Femur (tissue), 1 donor: ENCODE measurements around the gene THAP4.
"Not testable (repeated sequence)": the region's sequence is repeated elsewhere in the genome, so short reads cannot be mapped to it uniquely, and the experiment has no call there.

Experiments used
- DNase-seq: peaks from one replicate; pipeline ENCODE4 v3.0.0-alpha.2; 2017

Gene THAP4

DNA sequence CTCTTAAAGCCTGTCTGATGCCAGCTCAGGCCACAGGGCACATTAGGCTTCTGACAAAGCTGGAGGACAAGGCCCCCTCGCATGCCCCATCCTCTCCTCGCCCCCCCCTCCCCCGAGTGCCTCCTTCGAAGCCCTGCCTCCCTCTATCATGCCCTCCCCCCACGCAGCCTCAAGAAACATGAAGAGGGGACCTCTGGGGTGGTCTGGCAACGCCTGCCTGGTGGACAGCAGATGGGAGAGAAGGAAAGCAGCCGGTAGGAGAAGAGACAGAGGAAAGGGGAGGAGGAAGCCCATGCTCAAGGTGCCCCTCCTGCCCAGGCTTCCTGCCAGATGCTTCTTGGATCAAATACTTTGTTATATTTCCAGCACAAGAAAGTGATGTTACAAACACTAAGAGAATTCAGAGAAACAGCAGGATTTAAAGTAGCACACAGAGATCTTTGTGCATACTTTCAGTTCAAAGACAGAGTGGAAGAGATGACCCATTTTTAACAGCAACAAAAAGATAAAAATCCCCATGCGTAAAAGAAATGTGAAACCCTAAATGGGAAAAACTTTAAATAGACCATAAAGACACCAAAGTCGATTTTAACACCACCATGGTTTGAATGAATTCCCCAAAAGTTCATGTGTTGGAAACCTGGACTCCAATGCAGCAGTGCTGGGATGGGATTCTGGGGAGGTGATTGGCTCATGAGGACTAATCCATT, 59.4 kb downstream of the THAP4 start:
- peak; percentile 69 for DNase-seq

DNA sequence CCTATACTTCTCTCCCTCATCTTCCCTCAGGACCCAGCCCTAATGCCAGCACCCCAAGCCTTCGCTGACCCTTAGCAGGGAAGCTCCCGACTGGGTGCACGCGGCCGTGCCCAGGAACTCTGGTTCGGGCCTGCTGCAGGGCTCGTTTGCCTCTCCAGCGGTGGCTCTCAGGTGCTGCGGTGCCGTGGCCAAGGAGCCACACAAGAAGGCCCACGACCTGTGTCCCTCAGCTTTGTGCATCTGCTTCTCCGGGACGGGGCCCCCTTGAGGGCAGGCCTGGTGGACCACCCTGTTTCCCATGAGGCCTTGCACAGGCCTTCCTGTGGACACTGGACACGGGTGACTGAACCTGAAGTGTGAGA, 60.7 kb downstream of the THAP4 start:
- DNase-seq = no peak

DNA sequence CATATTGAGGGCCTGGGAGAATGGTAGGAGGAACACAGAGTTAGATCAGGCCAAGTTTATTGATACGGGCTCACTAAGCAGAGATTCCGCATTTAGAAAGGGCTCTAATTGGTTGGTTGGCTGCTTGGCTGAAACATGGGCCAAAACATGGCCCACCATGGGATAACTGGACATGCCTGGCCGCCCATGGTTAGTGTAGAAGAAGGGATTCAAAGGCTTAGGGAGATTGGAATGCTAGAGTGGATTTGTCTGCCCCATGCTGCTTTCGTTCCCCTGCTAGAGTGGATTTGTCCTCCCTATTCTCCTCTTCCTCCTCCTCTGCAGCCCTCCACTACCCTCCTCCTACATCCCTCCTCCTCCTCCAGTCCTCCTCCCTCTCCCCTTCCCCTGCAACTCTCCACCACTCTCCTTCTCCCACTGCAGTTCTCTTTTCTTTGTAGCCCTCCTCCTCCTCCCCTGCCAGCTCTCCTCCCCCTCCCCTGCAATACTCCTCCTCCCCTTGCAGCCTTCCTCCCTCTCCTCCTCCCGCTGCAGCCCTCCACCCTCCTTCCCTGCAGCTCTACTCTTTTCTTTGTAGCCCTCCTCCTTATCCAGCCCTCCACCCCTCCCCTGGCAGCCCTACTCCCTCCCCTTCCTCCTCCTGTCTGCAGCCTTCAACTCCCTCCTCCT, 61.2 kb downstream of the THAP4 start:
- no peak for DNase-seq

DNA sequence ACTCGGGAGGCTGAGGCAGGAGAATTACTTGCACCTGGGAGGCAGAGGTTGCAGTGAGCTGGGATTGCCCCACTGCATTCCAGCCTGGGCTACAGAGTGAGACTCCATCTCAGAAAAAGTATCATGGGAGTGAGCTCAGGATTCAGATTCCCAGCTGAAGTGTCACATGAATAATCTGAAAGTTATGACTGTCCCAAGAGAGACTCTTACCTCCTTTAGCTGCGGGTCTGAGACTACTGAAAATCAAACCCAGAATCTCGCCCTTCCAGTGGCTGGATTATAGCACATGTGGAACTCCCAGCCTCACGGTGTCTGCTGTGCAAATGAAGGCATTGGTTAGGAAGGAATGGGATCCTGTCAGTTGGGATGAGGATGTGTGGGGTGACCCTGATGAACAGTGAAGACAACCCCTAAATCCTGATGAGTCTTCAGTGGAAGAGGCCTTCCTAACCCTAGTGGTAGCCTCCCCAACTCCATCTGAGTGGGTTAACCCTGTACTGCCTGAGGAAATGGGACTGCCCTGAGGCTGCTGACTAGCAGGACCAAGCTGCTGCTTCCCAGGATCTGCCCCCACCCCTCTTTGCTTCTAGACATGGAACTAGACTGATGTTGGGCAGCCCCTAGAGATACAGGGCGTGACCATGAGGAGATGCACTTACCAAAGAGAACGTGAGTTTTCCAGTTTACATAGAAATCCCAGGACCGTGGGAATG, 61.9 kb downstream of the THAP4 start:
- no peak for DNase-seq

DNA sequence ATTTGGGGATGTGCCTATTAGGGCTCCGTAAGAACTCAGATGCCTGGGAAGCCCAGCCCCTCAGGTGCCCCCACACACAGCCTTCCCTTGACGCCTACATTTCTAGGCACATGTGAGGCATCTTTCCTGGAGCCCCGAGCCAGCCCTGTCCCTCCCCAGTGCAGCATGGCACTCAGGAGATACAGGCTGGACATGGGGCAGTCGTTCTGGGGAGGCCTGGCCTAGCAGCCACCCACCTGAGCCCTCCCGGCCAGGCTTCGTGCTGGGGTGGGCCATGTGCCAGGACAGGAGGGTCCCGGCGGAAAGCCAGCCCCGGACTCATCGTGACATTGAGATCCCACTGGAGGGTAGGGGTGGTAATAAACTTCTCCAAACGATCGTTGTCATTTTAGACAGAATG, 63.2 kb downstream of the THAP4 start:
- DNase-seq = no peak

DNA sequence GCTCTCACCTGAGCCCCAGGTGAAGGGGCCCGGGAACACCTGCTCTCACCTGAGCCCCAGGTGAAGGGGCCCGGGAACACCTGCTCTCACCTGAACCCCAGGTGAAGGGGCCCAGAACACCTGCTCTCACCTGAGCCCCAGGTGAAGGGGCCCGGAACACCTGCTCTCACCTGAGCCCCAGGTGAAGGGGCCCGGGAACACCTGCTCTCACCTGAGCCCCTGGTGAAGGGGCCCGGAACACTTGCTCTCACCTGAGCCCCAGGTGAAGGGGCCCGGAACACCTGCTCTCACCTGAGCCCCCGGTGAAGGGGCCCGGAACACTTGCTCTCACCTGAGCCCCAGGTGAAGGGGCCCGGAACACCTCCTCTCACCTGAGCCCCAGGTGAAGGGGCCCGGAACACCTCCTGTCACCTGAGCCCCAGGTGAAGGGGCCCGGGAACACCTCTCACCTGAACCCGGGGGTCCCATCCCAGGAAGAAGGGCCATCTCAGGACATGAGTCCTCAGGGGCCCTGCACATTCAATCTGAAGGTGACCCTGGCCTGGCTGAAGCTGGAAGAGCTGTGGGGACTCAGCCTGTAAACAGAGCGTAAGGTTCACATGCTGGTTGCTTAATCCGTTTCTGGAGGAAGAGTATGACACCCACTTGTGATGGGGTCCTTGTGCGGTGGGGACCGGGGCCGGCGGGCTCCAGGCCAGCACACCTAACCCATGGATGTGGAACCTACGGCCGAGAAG, 63.9 kb downstream of the THAP4 start:
- not testable (repeated sequence) for DNase-seq

DNA sequence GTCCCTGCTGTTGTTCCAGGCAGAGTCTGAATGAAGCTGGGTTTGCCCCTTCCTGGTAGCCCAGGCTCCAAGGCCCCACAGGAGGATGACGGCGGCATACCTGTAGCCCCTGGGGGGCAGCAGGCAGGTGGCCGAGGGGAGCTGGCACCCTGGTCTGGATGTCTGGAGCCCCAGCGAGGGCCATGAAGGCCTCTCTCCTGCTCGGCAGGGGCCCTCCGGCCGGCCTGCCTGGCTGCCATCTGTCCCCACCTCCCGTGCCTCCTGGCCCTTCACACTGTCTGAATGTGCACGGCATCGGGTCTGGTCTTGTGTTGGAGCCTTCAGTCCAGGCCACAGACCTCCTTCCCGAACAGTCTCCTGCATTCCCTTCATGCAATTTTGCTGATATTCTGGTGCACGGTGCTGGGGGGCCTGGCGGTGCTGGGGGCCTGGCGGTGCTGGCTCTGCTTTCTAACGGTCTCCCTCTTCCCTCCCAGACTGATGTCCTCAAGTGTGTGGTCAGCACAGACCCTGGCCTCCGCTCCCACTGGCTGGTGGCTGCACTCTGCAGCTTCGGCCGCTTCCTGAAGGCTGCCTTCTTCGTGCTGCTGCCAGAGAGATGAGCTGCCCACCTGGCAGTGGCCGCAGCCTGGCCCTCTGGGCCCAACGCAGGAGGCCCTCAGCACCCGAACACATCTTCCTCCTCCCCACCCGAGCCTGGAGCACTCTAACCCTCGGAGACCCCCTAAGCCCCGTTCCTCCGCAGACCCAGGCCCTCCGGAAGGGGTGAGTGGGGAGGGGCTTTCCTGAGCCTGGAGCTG, 64.9 kb downstream of the THAP4 start:
- no peak for DNase-seq

DNA sequence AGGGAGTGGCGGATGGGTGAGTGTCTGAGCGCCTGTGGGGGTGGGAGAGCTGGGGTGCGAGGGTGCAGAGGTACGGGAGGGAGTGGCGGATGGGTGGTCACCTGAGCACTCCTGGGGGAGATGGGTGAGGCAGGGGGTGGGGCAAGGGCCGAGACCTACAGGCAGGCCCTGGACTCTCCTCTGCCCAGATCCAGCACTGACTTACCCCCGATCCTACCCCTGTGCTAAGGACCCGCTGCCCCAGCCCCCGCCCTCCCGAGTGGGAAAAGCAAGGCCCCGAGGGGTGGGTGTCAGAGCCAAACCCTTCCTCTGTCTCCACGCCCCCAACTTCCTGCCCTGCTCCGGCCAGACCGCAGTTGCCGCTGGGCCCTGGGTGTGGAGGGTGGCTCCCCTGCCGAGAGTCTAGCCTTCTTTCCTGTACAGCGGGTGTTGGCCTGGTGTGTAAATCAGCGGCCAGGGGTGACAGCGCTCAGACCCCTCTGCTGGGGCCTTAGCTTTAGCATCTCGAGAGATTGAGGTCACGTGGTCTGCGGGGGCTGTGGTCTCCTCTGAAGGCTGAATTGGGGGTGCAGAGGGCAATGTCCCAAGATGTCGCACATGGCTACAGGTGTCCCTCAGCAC, 65.9 kb downstream of the THAP4 start:
- DNase-seq = no peak

DNA sequence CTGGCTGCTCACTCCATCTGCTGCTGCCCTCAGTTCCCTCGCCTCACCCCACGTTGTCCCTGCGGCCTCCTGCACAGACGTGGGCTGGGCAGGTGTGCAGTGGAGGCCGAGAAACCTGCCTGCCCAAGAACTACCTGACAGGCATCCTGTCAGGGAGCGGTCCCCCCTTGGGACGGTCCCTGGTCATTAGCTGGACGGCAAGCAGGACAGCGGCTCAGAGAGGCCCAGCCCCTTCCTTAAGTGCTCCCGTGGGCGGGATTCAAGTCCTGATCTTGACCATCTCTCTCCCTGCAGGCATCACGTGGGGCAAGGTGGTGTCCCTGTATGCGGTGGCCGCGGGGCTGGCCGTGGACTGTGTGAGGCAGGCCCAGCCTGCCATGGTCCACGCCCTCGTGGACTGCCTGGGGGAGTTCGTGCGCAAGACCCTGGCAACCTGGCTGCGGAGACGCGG, 67.1 kb downstream of the THAP4 start:
- no peak for DNase-seq

DNA sequence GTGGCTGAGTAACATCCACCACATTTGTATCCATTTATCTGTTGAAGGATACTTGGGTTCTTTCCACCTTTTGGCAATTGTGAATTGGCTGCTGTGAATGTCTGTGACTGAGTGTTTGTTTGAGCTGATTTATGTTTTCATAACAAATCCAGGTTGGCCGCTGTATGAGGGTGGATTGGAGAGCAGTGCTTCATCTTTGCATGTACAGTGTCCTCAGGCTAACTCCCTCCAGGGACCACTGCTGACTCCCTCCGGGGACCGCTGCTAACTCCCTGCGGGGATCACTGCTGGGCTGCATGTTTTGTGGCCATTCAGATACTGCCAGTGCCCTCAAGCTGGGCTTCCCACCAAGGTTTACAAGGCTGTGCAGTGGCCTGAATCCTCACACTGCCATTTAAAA, 68.2 kb downstream of the THAP4 start:
- no peak for DNase-seq

DNA sequence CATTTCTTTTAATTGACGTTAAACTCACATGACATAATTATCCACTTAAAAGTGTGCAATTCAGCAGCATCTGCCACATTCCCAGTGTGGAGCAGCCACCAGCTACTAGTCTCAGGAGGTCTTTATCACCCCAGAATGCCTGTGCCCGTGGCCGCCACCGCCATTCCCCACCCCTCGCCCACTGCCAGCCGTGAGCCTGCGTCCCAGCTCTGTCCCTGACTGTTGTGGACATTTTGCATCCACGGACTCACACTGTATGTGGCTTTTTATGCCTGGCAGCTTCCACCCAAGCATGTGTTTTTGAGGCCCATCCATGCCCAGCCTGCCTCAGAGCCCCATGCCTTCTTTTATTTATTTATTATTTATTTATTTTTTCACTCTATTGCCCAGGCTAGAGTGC, 69.2 kb downstream of the THAP4 start:
- DNase-seq = no peak

DNA sequence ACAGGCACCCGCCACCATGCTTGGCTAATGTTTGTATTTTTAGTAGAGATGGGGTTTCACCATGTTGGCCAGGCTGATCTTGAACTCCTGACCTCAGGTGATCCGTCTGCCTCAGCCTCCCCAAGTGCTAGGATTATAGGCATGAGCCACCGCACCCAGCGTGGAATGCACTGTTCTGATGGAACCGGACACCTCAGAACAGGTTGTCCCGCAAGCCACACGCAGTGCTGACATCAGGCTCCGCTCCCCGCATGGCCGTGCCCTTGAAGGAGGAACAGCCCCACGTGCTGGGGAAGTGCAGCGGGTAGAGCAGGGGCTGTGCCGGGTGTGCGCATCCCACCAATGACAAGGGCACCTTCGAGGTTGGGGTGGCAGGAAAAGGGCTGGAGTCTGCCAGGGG, 69.7 kb downstream of the THAP4 start:
- not testable (repeated sequence) for DNase-seq

DNA sequence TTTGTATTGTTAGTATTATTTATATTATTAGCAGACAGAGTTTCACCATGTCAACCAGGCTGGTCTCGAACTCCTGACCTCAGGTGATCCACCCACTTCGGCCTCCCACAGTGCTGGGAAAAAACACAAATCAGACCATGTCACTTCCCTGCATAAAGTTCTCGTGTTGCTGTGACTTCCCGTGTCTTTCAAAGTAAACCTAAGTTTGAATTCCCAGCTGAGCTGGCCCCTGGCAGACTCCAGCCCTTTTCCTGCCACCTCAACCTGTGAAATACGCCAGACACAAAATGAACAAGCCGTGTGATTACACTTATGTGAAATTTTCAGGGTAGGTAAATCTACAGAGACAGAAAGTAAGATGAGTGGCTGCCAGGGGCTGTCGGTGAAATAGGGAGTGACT, 70.5 kb downstream of the THAP4 start:
- no peak for DNase-seq

DNA sequence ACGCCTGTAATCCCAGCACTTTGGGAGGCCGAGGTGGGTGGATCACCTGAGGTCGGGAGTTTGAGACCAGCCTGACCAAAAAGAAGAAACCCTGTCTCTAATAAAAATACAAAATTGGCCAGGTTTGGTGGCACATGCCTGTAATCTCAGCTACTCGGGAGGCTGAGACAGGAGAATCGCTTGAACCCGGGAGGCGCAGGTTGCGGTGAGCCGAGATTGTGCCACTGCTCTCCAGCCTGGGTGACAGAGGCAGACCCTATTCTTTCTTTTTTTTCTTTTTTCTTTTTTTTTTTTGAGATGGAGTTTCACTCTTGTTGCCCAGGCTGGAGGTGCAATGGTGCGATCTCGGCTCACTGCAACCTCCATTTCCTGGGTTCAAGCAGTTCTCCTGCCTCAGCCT, 70.9 kb downstream of the THAP4 start:
- DNase-seq = not testable (repeated sequence)

DNA sequence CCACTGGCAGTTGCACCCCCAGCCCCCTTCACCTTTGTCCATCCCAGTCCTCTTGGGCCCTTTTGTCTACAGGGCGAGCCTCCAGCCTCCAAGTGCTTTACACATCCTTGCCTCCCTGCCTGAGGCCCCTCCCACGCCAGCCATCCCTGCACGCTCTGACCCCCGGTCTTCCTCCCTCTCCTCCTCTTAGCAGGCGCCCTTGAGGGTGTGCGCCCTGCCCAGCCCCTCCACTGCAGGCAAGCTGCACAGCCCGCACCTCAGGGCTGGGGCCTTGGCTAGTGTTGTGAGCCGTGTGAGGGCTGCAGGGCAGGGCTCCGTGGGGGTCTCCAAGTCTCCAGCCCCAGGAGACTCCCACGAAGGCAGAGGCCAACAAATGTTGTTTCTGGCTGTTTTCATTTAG, 71.5 kb downstream of the THAP4 start:
- no peak for DNase-seq

DNA sequence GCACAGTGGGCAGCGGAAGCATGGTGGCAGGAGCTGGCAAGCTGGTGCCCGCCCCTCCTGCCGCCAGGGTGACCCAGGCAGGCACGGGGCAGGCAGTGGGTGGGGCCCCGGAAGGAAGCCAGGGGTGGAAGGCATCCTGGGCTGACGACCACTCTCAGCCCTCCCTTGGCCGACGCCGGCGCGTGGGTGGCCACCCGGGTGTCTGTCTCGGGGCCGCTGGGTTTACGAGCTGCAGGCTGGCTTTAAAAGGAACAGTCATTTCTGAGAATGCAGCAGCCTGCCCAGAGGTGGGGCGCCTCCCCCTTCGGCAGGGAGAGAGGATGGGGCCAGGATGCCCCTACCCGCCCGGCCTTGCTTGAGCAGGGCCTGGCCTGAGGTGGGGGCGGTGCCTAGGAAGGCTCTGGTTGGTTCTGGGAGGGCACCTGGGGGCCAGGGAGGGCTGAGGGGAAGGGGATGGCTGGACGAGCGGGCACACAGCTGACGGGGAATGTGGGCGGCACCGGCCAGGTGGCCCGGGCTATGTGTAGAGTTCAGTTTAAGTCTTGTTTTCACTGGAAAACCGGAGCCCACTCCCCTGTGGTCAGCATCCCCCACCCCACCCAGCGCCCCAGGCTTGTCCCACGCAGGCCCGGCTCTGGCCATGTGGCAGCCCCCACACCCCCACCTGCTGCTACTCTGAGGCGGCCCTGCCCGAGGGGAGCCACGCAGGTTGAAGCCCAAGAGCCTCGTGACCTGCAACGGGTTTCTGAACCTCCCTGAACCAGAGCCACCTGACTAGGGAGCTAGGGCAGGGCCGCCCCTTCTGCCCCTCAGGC, 72.2 kb downstream of the THAP4 start:
- no peak for DNase-seq

DNA sequence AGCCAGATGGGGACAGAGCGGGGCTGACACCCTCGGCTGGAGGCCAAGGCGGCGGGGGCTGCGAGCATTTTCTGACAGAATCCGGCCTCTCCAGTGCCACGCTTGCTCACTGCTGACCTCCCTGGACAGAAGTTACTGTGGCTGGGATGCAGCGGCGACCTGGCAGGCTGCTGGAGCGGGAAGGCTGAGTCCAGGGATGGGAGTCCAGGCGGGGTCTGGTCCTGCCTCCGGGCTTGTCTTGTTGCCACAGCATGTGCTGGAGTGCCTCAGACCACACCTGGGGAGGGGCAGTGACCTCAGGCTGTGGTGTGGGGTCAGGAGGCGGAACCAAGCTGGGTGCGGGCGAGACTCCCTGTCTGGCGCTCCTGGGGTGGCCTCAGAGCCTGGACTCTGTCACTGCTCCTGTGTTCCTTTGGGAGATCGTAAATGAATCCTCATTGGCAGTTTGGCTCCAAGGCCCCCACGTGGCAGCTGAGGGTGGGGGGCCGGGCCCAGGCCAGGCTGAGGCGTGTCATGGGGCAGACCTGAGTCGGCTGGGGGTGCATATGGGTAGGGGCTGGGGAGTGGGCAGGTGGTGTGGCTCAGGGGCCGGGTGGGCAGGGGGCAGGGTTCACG, 72.9 kb downstream of the THAP4 start:
- DNase-seq = peak; percentile 50

DNA sequence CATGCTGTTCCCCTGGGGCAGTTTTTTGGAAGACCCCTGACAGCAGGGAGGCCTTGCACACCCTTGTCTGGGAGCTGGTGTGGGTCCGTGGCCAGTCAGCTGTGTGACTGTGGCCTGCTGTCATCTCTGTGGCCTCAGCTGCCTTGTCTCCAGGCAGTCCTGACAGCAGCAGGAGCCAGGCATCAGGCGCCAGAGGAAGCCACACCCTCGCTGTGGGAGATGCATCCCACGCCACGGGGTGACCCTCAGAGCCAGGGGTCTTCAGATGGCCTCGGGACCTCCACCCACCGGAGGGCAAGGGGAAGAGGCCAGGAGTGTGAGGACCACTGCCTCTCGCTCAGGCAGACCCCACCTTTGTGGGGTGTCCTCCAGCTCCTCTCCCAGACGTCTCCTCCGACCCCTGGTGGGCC, 73.4 kb downstream of the THAP4 start:
- DNase-seq = no peak

DNA sequence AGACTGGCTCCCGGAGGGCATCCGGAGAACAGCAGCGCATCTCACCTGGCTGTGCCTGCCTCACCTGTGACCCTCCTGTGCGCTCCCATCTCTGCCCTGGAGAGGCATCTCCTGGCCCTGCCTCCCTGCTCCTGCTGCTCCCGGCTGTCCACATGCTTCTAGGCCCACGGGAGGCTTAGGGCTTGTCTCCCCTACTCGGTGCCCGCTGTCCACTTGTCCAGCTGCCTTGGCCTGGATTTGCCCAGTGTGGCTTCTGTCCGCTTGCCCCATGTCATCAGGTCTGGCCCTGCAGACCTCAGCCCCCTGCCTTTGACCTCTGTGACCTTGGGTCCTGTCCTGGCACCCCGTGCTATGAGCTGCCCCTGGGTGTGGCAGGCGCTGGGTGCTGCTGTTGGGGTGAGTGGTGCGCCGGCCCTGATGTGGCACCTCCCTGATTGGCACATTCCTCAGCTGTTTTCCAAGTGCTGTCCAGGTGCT, 73.9 kb downstream of the THAP4 start:
- no peak for DNase-seq

DNA sequence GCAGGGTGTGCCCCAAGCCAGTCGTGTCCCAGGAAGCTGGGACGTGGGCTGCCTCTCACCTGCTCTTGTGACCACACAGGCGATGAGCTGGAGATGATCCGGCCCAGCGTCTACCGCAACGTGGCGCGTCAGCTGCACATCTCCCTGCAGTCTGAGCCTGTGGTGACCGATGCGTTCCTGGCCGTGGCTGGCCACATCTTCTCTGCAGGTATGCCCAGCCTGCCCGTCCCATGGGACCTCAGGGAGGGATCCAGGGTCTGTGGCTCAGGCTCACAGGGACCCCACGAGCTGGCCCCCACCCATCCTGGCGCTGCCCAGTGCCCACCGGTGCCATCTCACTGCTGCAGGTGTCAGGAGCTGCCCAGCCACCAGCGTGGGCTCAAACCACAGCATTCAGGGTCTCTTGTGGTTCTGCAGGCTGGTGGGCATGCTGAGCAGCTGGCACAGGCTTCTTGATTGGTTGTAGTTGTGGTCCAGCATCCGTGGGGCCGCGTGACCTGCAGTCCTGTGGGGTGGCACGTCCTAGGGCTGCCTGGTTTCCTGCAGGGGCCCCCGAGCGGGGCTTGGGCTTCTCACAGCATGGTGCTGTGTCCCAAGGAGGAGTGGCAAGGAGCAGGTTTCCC, 74.6 kb downstream of the THAP4 start:
- no peak for DNase-seq
